Measurements from ENCODE around the gene SCAF11. TPM values are rescaled to one million over a fixed set of nuclear protein-coding genes. Genes with fewer than 3 reads are reported as not detected.

The SCAF11 gene, protein sequence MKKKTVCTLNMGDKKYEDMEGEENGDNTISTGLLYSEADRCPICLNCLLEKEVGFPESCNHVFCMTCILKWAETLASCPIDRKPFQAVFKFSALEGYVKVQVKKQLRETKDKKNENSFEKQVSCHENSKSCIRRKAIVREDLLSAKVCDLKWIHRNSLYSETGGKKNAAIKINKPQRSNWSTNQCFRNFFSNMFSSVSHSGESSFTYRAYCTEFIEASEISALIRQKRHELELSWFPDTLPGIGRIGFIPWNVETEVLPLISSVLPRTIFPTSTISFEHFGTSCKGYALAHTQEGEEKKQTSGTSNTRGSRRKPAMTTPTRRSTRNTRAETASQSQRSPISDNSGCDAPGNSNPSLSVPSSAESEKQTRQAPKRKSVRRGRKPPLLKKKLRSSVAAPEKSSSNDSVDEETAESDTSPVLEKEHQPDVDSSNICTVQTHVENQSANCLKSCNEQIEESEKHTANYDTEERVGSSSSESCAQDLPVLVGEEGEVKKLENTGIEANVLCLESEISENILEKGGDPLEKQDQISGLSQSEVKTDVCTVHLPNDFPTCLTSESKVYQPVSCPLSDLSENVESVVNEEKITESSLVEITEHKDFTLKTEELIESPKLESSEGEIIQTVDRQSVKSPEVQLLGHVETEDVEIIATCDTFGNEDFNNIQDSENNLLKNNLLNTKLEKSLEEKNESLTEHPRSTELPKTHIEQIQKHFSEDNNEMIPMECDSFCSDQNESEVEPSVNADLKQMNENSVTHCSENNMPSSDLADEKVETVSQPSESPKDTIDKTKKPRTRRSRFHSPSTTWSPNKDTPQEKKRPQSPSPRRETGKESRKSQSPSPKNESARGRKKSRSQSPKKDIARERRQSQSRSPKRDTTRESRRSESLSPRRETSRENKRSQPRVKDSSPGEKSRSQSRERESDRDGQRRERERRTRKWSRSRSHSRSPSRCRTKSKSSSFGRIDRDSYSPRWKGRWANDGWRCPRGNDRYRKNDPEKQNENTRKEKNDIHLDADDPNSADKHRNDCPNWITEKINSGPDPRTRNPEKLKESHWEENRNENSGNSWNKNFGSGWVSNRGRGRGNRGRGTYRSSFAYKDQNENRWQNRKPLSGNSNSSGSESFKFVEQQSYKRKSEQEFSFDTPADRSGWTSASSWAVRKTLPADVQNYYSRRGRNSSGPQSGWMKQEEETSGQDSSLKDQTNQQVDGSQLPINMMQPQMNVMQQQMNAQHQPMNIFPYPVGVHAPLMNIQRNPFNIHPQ (N-terminal part only)
- total RNA-seq (2022; extraction: Qiagen RNA extraction), result 45.0 to 51.3 TPM (median 46.4 TPM) in 5 replicates

DNA sequence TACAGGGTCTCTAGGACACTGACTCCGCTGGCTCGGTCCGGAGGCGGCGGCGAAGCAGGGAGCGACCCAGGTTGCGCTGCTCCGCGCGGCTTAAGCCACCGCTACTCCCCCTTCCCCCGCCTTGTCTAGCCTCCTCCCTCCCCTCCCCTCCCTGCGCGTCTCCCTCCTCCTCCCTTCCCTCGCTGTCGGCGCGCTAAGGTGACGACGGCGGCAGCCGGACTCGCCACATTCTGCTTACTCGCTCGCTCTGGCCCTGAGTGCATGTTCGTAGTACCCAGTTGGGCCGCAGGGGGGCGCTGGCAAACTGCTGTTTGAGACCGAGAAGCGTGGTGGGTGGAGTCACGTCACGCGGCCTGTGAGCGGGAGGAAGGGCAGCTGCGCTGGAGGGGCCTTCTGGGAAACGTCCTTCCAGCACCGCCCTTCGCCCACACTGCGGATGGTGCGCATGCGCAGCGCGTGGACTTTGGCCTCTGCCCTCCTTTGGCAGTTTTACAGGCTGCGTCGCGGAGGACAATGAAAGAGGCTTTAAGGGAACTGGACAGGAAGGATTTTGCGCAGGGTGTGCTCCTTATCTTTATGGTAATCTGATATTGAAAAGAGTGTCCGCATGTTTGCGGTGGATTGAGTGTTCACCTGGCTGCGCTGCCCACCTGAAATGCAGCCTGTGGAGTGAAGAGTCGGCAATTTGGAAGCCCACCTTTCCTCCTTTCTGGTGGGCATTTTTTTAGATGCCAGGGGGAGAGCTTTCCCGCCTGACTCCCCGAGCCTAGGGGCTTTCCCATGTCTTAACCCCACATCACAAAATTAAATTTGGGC is at the start of gene SCAF11:
SCAF11 (minus strand) TSS at position 107 of the 816 bp plus-strand sequence. CDS start 26,407 bp downstream, outside the sequence.

